ENCODE results near the gene ALKBH8.
A peak's percentile ranks its signal among the peaks of the same experiment; 100 is the strongest.
"Not testable (repeated sequence)": the region's sequence is repeated elsewhere in the genome, so short reads cannot be mapped to it uniquely, and the experiment has no call there.

ALKBH8 gene

DNA sequence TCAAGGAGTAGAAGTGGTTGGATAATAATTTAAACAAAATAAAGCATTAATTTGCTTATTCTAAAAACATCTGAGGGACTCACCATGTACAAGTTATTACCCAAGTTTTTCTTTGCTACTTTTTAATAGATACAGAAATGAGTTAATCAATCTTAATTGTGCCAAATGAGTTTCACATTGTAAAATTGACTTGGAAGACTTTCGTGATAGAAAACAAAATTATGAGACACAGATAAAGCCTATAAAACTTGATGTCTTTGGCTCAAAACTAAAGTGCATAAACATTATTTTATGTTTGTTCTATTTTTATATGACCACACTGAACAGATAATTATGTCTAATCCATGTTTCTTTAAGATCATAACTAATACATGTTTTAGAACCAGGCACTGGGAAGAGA lies 97.8 kb downstream of the ALKBH8 start:
- no peak for DNase-seq (ENCODE audit: low read depth)
- TF ChIP-seq, protein P1, sequence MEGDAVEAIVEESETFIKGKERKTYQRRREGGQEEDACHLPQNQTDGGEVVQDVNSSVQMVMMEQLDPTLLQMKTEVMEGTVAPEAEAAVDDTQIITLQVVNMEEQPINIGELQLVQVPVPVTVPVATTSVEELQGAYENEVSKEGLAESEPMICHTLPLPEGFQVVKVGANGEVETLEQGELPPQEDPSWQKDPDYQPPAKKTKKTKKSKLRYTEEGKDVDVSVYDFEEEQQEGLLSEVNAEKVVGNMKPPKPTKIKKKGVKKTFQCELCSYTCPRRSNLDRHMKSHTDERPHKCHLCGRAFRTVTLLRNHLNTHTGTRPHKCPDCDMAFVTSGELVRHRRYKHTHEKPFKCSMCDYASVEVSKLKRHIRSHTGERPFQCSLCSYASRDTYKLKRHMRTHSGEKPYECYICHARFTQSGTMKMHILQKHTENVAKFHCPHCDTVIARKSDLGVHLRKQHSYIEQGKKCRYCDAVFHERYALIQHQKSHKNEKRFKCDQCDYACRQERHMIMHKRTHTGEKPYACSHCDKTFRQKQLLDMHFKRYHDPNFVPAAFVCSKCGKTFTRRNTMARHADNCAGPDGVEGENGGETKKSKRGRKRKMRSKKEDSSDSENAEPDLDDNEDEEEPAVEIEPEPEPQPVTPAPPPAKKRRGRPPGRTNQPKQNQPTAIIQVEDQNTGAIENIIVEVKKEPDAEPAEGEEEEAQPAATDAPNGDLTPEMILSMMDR (conservative IDR thresholded peaks at IDR 0.05; ENCODE audit: low read depth, low read length): no peak
- no peak overlapping the region for H3K4me3 ChIP-seq (ENCODE audit: low read depth, low read length)

DNA sequence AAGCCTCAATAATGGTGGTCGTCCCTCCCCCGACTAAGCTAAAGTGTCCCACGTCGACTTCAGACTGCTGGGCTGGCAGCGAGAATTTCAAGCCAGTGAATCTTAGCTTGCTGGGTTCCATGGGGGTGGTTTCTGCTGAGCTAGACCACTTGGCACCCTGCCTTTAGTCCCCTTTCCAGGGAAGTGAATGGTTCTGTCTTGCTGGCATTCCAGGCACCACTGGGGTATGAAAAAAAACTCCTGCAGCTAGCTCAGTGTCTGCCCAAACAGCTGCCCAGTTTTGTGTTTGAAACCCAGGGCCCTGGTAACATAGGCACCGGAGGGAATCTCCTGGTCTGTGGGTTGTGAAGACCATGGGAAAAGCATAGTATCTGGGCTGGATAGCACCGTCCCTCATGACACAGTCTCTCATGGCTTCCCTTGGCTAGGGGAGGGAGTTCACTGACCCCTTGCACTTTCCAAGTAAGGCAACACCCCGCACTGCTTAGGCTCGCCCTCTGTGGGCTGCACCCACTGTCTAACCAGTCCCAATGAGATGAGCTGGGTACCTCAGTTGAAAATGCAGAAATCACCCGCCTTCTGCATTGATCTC lies 99.2 kb downstream of the ALKBH8 start:
- not testable (repeated sequence) for H3K4me3 ChIP-seq (ENCODE audit: low read depth, low read length); DNase-seq (ENCODE audit: low read depth)

DNA sequence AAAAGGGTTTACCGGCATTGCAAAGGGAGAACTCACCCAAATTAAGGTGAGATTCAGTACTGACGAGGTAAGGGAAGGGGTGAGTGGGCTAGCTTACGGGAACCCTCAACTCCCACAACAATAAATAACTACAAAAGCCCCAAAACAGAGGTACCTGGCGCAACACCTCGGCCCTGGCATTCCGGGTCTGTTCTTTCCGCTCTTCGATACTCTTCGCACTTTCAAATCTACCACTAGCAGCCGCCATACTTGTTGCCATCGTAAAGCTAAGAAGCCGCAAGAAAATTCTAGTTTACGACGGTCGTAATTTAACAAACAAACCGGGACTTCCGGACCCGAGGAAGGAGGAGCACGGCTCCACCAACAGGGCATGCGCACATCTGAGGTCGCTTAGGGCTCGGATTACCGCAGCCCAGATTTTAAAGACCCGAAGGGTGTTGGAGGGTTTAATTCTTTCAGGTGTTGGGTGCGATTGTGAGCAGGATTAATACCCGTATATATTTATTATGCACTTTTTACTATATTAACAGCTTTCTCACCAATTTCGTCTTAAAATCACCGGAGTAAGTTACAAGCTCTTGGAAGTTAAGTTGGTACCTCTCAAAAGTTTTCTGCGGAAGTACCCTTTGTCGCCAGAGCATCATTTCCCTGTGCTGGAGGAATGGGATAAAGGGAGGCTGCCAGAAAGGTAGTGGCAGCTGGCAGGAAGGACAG lies 107.8 kb downstream of the ALKBH8 start, which contains the start of gene CWF19L2:
Gene CWF19L2, minus strand, starts transcription at position 268 of the 714 bp plus-strand sequence. Its CDS starts 9 bp downstream, at position 259.
- H3K4me3 ChIP-seq (ENCODE audit: low read depth, low read length): peak within 1 kb of the TSS; percentile 86
- TF ChIP-seq, protein P1 (conservative IDR thresholded peaks at IDR 0.05; ENCODE audit: low read depth, low read length): peak; percentile 9
- DNase-seq (ENCODE audit: low read depth): peak; percentile 97

DNA sequence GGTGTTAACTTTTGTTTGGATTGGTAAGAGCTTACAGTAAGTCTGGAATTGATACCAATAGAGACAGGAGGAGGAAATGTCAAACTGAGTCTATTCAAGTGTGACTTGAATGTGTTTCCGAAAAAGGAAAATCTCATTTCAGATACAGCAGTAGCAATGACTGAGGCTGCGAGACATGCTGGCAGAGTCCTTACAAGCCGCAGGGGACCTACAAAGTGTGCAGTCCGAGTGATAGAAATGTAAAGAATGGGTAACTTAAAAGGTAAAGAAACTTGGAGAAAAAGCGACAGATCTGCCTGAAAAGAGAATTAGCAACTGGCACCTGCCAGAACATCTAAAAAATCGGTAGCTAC lies 108.4 kb downstream of the ALKBH8 start:
- H3K4me3 ChIP-seq (ENCODE audit: low read depth, low read length): peak overlapping the region; percentile 86
- TF ChIP-seq, protein P1 (conservative IDR thresholded peaks at IDR 0.05; ENCODE audit: low read depth, low read length): no peak
- peak; percentile 15 for DNase-seq (ENCODE audit: low read depth)

DNA sequence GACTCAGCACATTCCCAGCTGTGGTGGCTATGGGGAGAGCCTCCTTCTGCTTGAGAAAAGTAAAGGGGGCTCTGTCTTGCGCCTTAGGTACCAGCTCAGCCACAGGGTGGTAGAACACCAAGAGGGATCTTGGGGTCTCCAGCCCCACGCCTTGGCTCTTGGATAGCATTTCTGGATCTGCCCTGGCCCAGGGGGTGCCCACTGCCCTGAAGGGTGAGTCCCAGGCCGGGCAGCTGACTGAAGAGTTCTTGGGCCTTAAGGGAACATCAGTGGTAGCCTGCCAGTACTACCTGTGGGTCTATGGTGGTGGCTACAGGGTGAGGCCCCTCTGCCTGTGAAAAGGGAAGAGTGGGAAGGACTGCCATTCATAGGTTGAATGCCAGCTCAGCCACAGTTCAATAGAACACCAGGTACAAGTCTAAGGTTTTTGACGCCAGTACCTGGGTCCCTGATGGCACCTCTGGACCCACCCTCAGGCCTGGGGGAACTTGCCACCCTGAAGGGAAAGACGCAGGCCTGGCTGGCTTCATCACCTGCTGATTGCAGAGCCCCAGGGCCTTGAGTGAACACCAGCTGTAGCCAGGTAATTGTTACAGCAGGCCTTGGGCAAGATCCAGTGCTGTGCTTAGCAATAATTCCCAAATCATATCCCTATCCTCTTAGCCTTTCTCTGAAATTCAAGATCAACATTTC lies 111.8 kb downstream of the ALKBH8 start:
- TF ChIP-seq, protein P1 (conservative IDR thresholded peaks at IDR 0.05; ENCODE audit: low read depth, low read length): no peak
- H3K4me3 ChIP-seq (ENCODE audit: low read depth, low read length): no peak overlapping the region
- DNase-seq (ENCODE audit: low read depth): no peak

All from choroid plexus epithelial cell (primary cell).